CD4-positive, alpha-beta memory T cell (primary cell): Measurements from ENCODE around the gene ZSWIM1. TPM values are rescaled to one million over a fixed set of nuclear protein-coding genes. Genes with fewer than 3 reads are reported as not detected.
"Not testable (repeated sequence)": the region's sequence is repeated elsewhere in the genome, so short reads cannot be mapped to it uniquely, and the experiment has no call there.

Source experiments
- CTCF ChIA-PET: fragments of 350-600 bp; sonication (Branson Sonifier 250); formaldehyde crosslinking; loops from one replicate; lab custom pipeline; 2021; ENCODE audit warnings: inconsistent platforms; ENCODE audit not compliant: partially characterized antibody; lab: Charles Lee
- POLR2A ChIA-PET: fragments of 350-600 bp; sonication (Branson Sonifier 250); formaldehyde crosslinking; loops from one replicate; lab custom pipeline; 2021; ENCODE audit not compliant: partially characterized antibody; lab: Charles Lee
- DNase-seq, 5 donors: peaks; one replicate each; pipeline versions ENCODE4 v3.0.0 to v3.0.0-alpha.2; 2020 to 2022; ENCODE audit warnings: mixed read lengths in 1 of 5
- H3K27ac ChIP-seq: one replicate; pipeline ENCODE4 v1.7.0; 2013; ENCODE audit warnings: low read depth, low read length
- H3K27me3 ChIP-seq: 2 replicates; pipeline ENCODE4 v1.7.0; 2013; ENCODE audit warnings: mild to moderate bottlenecking, low read length, moderate library complexity; ENCODE audit not compliant: insufficient read depth
- H3K36me3 ChIP-seq: 2 replicates; pipeline ENCODE4 v1.7.0; 2013; ENCODE audit warnings: mild to moderate bottlenecking, low read length, moderate library complexity; ENCODE audit not compliant: insufficient read depth
- H3K4me1 ChIP-seq: 2 replicates; pipeline ENCODE4 v1.7.0; 2013; ENCODE audit warnings: mild to moderate bottlenecking, low read length, moderate library complexity; ENCODE audit not compliant: insufficient read depth
- H3K4me3 ChIP-seq, 2 donors: one replicate each; pipeline ENCODE4 v1.7.0; 2013; ENCODE audit warnings: low read length in 2 of 2, mild to moderate bottlenecking in 1 of 2
- H3K9me3 ChIP-seq, 2 donors: one replicate each; pipeline ENCODE4 v1.7.0; 2013; ENCODE audit warnings: low read length in 2 of 2, control low read depth in 1 of 2; ENCODE audit not compliant: control insufficient read depth in 1 of 2
- H3K27ac Mint-ChIP-seq, 7 donors: one replicate each; pipeline ENCODE4 v1.8.0; 2020 to 2021; ENCODE audit warnings: mixed read lengths in 7 of 7, mild to moderate bottlenecking in 6 of 7, inconsistent platforms in 3 of 7, moderate library complexity in 3 of 7
- H3K27me3 Mint-ChIP-seq, 2 donors: one replicate each; pipeline ENCODE4 v1.8.0; 2020 to 2021; ENCODE audit warnings: mixed read lengths in 2 of 2
- H3K36me3 Mint-ChIP-seq, 2 donors: one replicate each; pipeline ENCODE4 v1.8.0; 2020 to 2021; ENCODE audit warnings: mixed read lengths in 2 of 2, inconsistent platforms in 1 of 2, mild to moderate bottlenecking in 1 of 2
- H3K4me1 Mint-ChIP-seq, 4 donors: one replicate each; pipeline ENCODE4 v1.8.0; 2020 to 2021; ENCODE audit warnings: mixed read lengths in 4 of 4, mild to moderate bottlenecking in 1 of 4
- H3K4me3 Mint-ChIP-seq, 8 donors: one replicate each; pipeline ENCODE4 v1.8.0; 2020 to 2021; ENCODE audit warnings: mixed read lengths in 8 of 8, mild to moderate bottlenecking in 7 of 8, moderate library complexity in 6 of 8, inconsistent platforms in 3 of 8
- H3K9me3 Mint-ChIP-seq, 8 donors: one replicate each; pipeline ENCODE4 v1.8.0; 2020 to 2021; ENCODE audit warnings: mixed read lengths in 8 of 8, mild to moderate bottlenecking in 5 of 8, inconsistent platforms in 3 of 8, moderate library complexity in 1 of 8
- intact Hi-C: fragments of 100-400 bp; cut with micrococcal nuclease; formaldehyde crosslinking; loops from one replicate; pipeline ENCODE4 v1.15.1; 2023
- polyA plus RNA-seq, 2 donors: library from polyadenylated mRNA; unstranded; fragments of 300-500 nt; fragmentation: Illumina TruSeq; gene quantifications; one replicate each; pipeline ENCODE4 v1.2.3, GENCODE V29; 2021
- total RNA-seq, 2 experiments: library from RNA; stranded (reverse); gene quantifications; one replicate each; pipeline ENCODE4 v1.2.3, GENCODE V29; 2021

Gene ZSWIM1
- total and polyA plus RNA-seq, 4 experiments from 2014 or later, result 0.86 to 18.5 (median 13.4) TPM

- H3K4me3 ChIP-seq, intact Hi-C loops, H3K9me3 Mint-ChIP-seq, H3K27me3 Mint-ChIP-seq, H3K9me3 ChIP-seq, H3K36me3 Mint-ChIP-seq, DNase-seq, H3K27ac Mint-ChIP-seq, H3K27me3 ChIP-seq, H3K36me3 ChIP-seq, H3K27ac ChIP-seq, CTCF ChIA-PET, H3K4me1 ChIP-seq, H3K4me1 Mint-ChIP-seq: not testable (repeated sequence)
- POLR2A ChIA-PET, result interaction anchor here (0.8 kb wide), 1 partner anchor 17 kb away, joined by 3 read pairs; the partner anchor contains the start of genes CTSA and NEURL2
- H3K4me3 Mint-ChIP-seq, result peak overlapping the region in 1 of 8 donors; percentile 28
These were observed 6.9 kb upstream of the ZSWIM1 start for GRCh38 chr20:45874104-45874481.

DNA sequence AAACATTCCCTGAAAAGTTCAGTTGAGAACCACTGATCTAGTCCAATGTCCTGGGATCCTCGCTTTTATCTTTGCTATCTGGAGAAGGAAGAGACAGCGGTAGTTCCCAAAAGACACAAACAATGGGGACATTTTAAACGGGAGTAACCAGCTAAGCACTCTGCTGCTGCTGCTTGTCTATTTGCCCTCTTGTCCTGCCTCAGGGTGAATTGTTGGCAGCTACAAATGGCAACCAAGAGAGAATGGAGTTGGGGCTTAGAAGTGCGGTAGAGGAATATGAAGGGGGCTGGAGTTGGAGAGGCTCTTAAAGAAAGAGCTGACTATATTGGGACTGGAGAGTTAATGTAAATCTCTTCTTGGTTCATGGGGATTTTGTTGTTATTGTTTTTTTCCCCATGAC, 6.5 kb upstream of the ZSWIM1 start:
- H3K9me3 ChIP-seq, result no peaks in the 10 kb centered on the region
- no peaks in the 10 kb centered on the region for H3K4me1 ChIP-seq
- intact Hi-C loops, result no loop called here
- no peak for DNase-seq
- H3K36me3 ChIP-seq, result no peaks in the 10 kb centered on the region
- CTCF ChIA-PET, result no interaction called here
- H3K27me3 ChIP-seq, result no peaks in the 10 kb centered on the region
- H3K27me3 Mint-ChIP-seq, result no peaks in the 10 kb centered on the region
- H3K4me3 Mint-ChIP-seq, result no peak overlapping the region
- POLR2A ChIA-PET, result interaction anchor here (0.8 to 1.3 kb wide), 2 partner anchors 17 to 54 kb away, joined by 3 read pairs; no protein-coding TSS in a partner anchor
- peaks cover 0 to 1% (median 0%) of the 10 kb centered on the region in 4 donors for H3K4me1 Mint-ChIP-seq
- H3K36me3 Mint-ChIP-seq, result peaks cover 2 to 5% of the 10 kb centered on the region in 2 donors
- no peak overlapping the region for H3K27ac ChIP-seq
- H3K9me3 Mint-ChIP-seq, result no peaks in the 10 kb centered on the region
- no peak overlapping the region for H3K4me3 ChIP-seq
- H3K27ac Mint-ChIP-seq, result peak overlapping the region in 2 of 7 donors; percentile 25 to 39

DNA sequence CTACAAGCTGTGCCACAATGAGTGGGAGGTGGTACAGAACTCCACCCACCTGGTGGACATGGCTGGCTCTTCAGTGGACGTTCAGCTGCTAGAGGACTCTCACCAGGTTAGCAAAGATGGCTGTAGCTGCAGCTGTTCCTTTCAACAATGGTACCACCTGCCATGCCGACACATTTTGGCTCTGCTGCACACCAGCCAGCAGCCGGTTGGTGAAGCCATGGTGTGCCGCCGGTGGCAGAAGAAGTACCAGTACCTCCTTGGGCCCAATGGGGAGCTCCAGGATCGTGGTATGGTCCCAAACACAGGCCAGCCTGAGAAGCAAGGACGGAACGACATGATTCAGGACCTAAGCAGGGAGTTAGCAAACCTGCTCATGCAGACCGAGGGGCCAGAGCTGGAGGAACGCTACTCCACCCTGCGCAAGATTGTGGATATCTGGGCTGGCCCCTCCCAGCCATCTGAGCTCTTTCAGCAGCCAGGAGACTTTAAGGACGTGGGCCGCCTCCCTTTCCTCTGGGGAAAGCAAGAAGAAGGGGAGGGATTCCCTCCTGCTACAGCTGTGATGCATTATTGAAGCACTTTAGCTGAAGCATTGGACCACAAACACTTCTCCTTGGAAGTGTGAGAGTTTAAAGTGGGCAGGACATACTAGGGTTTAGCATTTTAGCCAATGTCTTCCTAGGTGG, 2.8 kb upstream of the ZSWIM1 start:
- Mint-ChIP-seq H3K4me1 (peaks cover 19 to 28% (median 22%) of the 10 kb centered on the region in 4 donors), H3K36me3 (peaks cover 14 to 17% of the 10 kb centered on the region in 2 donors), H3K27me3 (no peaks in the 10 kb centered on the region), H3K27ac (no peak overlapping the region), H3K9me3 (no peaks in the 10 kb centered on the region), H3K4me3 (no peak overlapping the region)
- Histone ChIP-seq H3K4me1 (peaks cover 22% of the 10 kb centered on the region), H3K4me3 (no peak overlapping the region), H3K9me3 (no peaks in the 10 kb centered on the region), H3K27me3 (no peaks in the 10 kb centered on the region), H3K27ac (no peak overlapping the region), H3K36me3 (peaks cover 9% of the 10 kb centered on the region)
- no peak for DNase-seq
- POLR2A ChIA-PET, result no interaction called here
- CTCF ChIA-PET, result no interaction called here
- intact Hi-C loops, result no loop called here

- peaks cover 16 to 28% of the 10 kb centered on the region in 2 donors for H3K36me3 Mint-ChIP-seq
- DNase-seq, result no peak
- peaks cover 30 to 53% (median 37%) of the 10 kb centered on the region in 4 donors for H3K4me1 Mint-ChIP-seq
- H3K4me3 Mint-ChIP-seq, result peak overlapping the region in 7 of 8 donors; percentile 50 to 79 (median 58)
- no peaks in the 10 kb centered on the region for H3K9me3 Mint-ChIP-seq
- H3K27ac Mint-ChIP-seq, result peak overlapping the region; percentile 62 to 83 (median 80)
- CTCF ChIA-PET, result interaction anchor here (1.0 to 2.3 kb wide), 5 partner anchors 7 to 87 kb away, joined by 3 to 18 read pairs (median 5); partner anchors contain the start of genes CTSA and NEURL2
- Histone ChIP-seq H3K4me3 (no peak overlapping the region), H3K27me3 (no peaks in the 10 kb centered on the region), H3K4me1 (peaks cover 44% of the 10 kb centered on the region), H3K36me3 (peaks cover 17% of the 10 kb centered on the region), H3K9me3 (no peaks in the 10 kb centered on the region), H3K27ac (no peak overlapping the region)
- intact Hi-C loops, result no loop called here
- POLR2A ChIA-PET, result interaction anchor here (0.8 to 5.6 kb wide), 8 partner anchors 9 to 491 kb away, joined by 3 to 98 read pairs (median 14); partner anchors contain the start of genes ACOT8, CTSA, DNTTIP1 and NEURL2
- H3K27me3 Mint-ChIP-seq, result no peaks in the 10 kb centered on the region
These were observed 1.6 kb downstream of the ZSWIM1 start for GRCh38 chr20:45882469-45883099.

- intact Hi-C loops, result no loop called here
- Mint-ChIP-seq H3K27ac (peak overlapping the region in 4 of 7 donors; percentile 57 to 83 (median 72)), H3K36me3 (peaks cover 16 to 28% of the 10 kb centered on the region in 2 donors), H3K9me3 (no peaks in the 10 kb centered on the region), H3K27me3 (no peaks in the 10 kb centered on the region), H3K4me3 (peak overlapping the region in 6 of 8 donors; percentile 29 to 50 (median 44)), H3K4me1 (peaks cover 30 to 55% (median 37%) of the 10 kb centered on the region in 4 donors)
- Histone ChIP-seq H3K9me3 (no peaks in the 10 kb centered on the region), H3K36me3 (peaks cover 17% of the 10 kb centered on the region), H3K27me3 (no peaks in the 10 kb centered on the region), H3K4me1 (peaks cover 44% of the 10 kb centered on the region), H3K27ac (no peak overlapping the region), H3K4me3 (no peak overlapping the region)
- CTCF ChIA-PET, result interaction anchor here (1.0 to 1.5 kb wide), 2 partner anchors 9 to 16 kb away, joined by 3 to 4 read pairs; no protein-coding TSS in a partner anchor
- no peak for DNase-seq
- POLR2A ChIA-PET, result interaction anchor here (1.0 to 5.6 kb wide), 6 partner anchors 8 to 491 kb away, joined by 3 to 98 read pairs (median 40); partner anchors contain the start of genes ACOT8, CTSA, NEURL2 and PCIF1
These were observed 2.1 kb downstream of the ZSWIM1 start for GRCh38 chr20:45883100-45883469.

DNA sequence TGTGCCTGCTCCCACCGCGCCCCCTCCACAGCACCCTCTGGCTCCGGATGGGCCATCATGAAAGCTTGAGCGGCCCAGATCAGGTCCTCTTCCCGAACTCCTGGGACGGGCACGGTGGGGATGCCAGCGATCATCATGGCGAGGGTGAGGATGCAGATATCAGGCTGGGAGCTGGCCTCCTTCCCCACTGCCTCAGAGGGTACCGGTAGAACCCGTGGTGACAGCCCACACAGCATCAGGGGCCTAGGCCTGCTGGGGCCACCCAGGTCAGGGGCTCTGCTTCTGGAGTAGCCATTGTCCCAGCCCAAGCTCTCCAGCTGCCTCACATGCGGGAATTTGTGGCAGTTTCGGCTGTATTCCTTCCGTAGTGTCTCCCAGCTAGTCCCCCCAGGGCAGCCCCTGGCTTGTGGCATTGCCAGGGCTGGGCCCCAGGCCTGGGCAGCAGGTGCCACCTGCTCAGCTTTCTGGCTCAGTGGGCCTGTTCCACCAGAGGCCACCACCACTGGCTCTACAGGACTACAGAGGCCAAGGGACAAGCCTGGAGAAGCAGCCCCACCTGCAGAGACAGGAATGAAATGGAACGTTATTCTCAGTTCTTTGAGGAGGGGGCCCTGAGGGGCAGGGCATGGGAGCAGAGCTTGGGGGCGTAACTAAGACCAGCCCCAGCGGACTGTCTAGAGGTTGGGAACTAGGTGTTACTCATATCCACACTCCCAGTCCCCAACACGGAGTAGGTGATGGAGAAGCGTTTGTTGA, 5.7 kb downstream of the ZSWIM1 start:
- no peak for DNase-seq
- Histone ChIP-seq H3K27ac (no peak overlapping the region), H3K4me1 (peaks cover 45% of the 10 kb centered on the region), H3K9me3 (no peaks in the 10 kb centered on the region), H3K4me3 (no peak overlapping the region), H3K36me3 (peaks cover 17% of the 10 kb centered on the region), H3K27me3 (no peaks in the 10 kb centered on the region)
- intact Hi-C loops, result no loop called here
- CTCF ChIA-PET, result no interaction called here
- H3K9me3 Mint-ChIP-seq, result peaks cover 0 to 3% (median 0%) of the 10 kb centered on the region in 8 donors
- no peaks in the 10 kb centered on the region for H3K27me3 Mint-ChIP-seq
- no peak overlapping the region for H3K4me3 Mint-ChIP-seq
- peaks cover 16 to 25% of the 10 kb centered on the region in 2 donors for H3K36me3 Mint-ChIP-seq
- peak overlapping the region in 2 of 7 donors; percentile 30 to 46 for H3K27ac Mint-ChIP-seq
- POLR2A ChIA-PET, result interaction anchor here (1.0 to 9.9 kb wide), 3 partner anchors 30 to 82 kb away, joined by 3 to 141 read pairs (median 5); partner anchors contain the start of genes ACOT8, PCIF1 and ZSWIM3
- peaks cover 26 to 53% (median 40%) of the 10 kb centered on the region in 4 donors for H3K4me1 Mint-ChIP-seq
